ENCODE data around the gene EME1.
"Not testable (repeated sequence)": the region's sequence is repeated elsewhere in the genome, so short reads cannot be mapped to it uniquely, and the experiment has no call there.

Gene EME1

GRCh38 chr17:50393700-50394099 is 20.7 kb downstream of the EME1 start:
- DNase-seq (ENCODE audit: low read depth, low spot score), result no peak

GRCh38 chr17:50394711-50395110 is 21.7 kb downstream of the EME1 start:
- no peak for DNase-seq (ENCODE audit: low read depth, low spot score)

- peak; percentile 61 for DNase-seq (ENCODE audit: low read depth, low spot score)
These were observed 23.5 kb downstream of the EME1 start for GRCh38 chr17:50396261-50397110.

- peak; percentile 96 for DNase-seq (ENCODE audit: low read depth, low spot score)
These were observed 24.3 kb downstream of the EME1 start, which contains the start of gene LRRC59 for GRCh38 chr17:50397111-50397918. LRRC59 (minus strand) TSS chr17:50397523; CDS start chr17:50397317, 206 bp downstream.

- no peak for DNase-seq (ENCODE audit: low read depth, low spot score)
These were observed 24.9 kb downstream of the EME1 start for GRCh38 chr17:50397919-50398285.

GRCh38 chr17:50398672-50399071 is 25.6 kb downstream of the EME1 start:
- DNase-seq (ENCODE audit: low read depth, low spot score), result not testable (repeated sequence)

GRCh38 chr17:50399591-50399990 is 26.6 kb downstream of the EME1 start:
- DNase-seq (ENCODE audit: low read depth, low spot score), result not testable (repeated sequence)

- not testable (repeated sequence) for DNase-seq (ENCODE audit: low read depth, low spot score)
These were observed 32.3 kb downstream of the EME1 start for GRCh38 chr17:50405351-50405750.

GRCh38 chr17:50406578-50406977 is 33.5 kb downstream of the EME1 start:
- DNase-seq (ENCODE audit: low read depth, low spot score), result no peak

GRCh38 chr17:50407921-50408320 is 34.9 kb downstream of the EME1 start:
- no peak for DNase-seq (ENCODE audit: low read depth, low spot score)

- DNase-seq (ENCODE audit: low read depth, low spot score), result no peak
These were observed 39.2 kb downstream of the EME1 start for GRCh38 chr17:50412188-50412732.

- DNase-seq (ENCODE audit: low read depth, low spot score), result no peak
These were observed 41.8 kb downstream of the EME1 start for GRCh38 chr17:50414808-50415207.

- DNase-seq (ENCODE audit: low read depth, low spot score), result not testable (repeated sequence)
These were observed 46.5 kb downstream of the EME1 start for GRCh38 chr17:50419577-50419976.

GRCh38 chr17:50420419-50421112 is 47.5 kb downstream of the EME1 start:
- DNase-seq (ENCODE audit: low read depth, low spot score), result no peak

- DNase-seq (ENCODE audit: low read depth, low spot score), result peak; percentile 15
These were observed 48.5 kb downstream of the EME1 start for GRCh38 chr17:50421308-50422051.

- no peak for DNase-seq (ENCODE audit: low read depth, low spot score)
These were observed 49.7 kb downstream of the EME1 start for GRCh38 chr17:50422738-50423137.

GRCh38 chr17:50423553-50424159 is 50.6 kb downstream of the EME1 start:
- DNase-seq (ENCODE audit: low read depth, low spot score), result peak; percentile 83

- DNase-seq (ENCODE audit: low read depth, low spot score), result no peak
These were observed 51.4 kb downstream of the EME1 start for GRCh38 chr17:50424246-50424995.

- no peak for DNase-seq (ENCODE audit: low read depth, low spot score)
These were observed 52.1 kb downstream of the EME1 start for GRCh38 chr17:50424996-50425681.
